ENCODE measurements around the gene RMDN3. TPM values are rescaled to one million over a fixed set of nuclear protein-coding genes. Genes with fewer than 3 reads are reported as not detected.
A peak's percentile ranks its signal among the peaks of the same experiment; 100 is the strongest.

Gene RMDN3, protein sequence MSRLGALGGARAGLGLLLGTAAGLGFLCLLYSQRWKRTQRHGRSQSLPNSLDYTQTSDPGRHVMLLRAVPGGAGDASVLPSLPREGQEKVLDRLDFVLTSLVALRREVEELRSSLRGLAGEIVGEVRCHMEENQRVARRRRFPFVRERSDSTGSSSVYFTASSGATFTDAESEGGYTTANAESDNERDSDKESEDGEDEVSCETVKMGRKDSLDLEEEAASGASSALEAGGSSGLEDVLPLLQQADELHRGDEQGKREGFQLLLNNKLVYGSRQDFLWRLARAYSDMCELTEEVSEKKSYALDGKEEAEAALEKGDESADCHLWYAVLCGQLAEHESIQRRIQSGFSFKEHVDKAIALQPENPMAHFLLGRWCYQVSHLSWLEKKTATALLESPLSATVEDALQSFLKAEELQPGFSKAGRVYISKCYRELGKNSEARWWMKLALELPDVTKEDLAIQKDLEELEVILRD
- total RNA-seq (2014; rRNA removed; shearing (Covaris generic); ENCODE audit: low replicate concordance), result 43.1 and 53.4 TPM in 2 replicates

DNA sequence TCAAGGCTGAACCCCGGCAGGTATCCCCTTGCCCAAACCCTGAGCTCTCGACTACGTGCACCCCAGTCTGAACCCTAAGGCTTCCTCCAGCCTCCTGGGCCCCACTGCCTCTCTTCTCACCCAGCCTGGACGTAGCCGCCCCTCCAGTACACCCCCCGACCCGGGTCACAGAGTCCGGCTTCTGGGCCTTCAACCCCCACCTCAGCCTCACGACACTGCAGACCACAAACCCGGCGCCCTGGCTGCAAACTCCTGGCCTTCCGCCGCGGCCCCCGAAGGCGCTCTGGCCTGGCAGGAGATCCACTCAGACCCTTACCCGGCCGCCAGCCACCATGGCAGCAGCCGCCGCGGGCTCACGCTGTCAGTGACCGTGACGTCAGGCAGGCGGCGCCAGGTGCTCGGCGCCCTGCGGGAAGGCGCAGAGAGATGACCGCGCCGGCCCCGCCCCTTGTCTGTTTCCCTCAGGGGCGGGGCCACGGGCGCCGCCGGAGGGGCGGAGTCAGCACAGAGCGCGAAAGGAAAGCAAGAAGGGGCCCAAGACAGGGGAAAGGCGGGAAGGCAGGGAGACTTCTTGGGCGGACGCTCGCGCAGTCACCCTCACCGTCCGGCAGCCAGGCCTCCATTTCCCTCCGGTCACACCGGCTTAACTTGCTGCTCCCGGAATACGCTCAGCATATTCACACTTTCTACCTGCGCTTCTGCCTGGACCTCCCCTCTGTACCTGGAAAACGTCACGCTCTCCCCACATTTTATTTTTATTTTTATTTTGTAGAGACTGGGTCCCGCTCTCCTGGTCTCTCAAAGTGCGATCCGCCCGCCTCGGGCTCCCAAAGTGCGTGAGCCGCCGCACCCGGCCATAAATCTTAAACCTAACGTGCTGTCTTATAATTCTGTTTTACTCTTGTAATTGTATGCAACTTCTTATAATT lies at the start of gene RMDN3:
Gene RMDN3 (minus strand): TSS at position 372 of the 929 bp plus-strand sequence. CDS start 471 bp downstream, outside the sequence.
- H3K36me3 ChIP-seq, result peaks cover 21% of the 10 kb centered on the region
- H3K4me3 ChIP-seq, result peak within 1 kb of the TSS; percentile 91
- H3K27me3 ChIP-seq, result no peaks in the 10 kb centered on the region
- H3K9me3 ChIP-seq, result no peaks in the 10 kb centered on the region
- peak; percentile 85 for DNase-seq

DNA sequence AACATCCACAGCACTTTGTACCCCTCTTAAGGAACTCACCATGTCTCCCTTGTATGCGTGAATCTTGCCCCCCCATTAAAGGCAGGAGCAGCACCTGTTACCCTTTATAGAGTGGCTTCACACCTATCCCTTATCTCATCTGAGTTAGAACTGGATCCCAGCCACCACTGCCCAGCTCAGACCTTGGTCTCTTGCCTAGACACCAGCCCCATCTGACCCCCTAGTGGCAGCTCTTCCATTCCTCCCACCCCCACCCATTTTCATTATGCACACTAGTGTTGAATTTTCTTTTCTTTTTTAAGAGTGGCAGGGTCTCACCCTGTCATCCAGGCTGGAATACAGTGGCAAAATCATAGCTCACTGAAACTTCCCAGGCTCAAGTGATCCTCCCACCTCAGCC lies 48.6 kb upstream of the RMDN3 start:
- DNase-seq, result no peak
- no peak overlapping the region for H3K4me3 ChIP-seq
- H3K27me3 ChIP-seq, result no peaks in the 10 kb centered on the region
- no peaks in the 10 kb centered on the region for H3K9me3 ChIP-seq
- H3K36me3 ChIP-seq, result no peaks in the 10 kb centered on the region

DNA sequence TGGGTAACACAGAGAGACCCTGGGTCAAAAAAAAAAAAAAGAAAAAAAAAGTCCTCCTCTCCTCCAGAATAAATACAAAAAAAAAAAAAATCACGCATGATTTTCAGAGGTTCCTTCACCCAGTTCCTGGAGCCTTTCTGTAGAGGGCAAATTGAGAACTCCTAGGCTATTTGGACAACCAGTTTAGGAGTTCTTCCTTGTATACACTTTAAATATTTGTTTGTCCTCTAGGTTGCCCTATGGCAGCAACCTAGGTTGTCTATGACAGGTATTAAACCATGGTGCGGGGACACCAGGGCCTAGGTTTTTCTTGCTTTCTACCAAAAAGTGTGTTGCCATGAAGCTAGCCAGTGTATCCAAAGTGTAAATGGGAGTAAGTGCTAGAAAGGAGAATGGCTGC lies 48.0 kb upstream of the RMDN3 start:
- no peaks in the 10 kb centered on the region for H3K36me3 ChIP-seq
- H3K27me3 ChIP-seq, result no peaks in the 10 kb centered on the region
- H3K4me3 ChIP-seq, result no peak overlapping the region
- no peaks in the 10 kb centered on the region for H3K9me3 ChIP-seq
- DNase-seq, result no peak

DNA sequence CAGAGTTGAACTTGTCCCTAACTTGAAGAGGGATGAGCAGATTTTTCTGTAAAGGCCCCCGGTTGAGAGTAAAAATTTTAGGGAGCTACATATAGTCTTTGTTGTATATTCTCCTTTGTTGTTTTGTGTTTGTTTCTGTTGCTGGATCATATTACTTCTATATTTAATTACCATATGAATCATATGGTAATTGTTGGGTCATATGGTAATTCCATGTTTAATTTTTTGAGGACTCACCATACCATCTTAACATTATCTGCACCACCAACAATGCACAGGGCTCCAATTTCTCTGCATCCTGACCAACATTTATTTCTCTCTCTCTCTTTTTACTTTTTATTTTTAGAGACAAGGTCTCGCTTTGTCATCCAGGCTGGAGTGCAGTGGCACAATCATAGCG lies 44.5 kb upstream of the RMDN3 start:
- Histone ChIP-seq H3K4me3 (no peak overlapping the region), H3K9me3 (no peaks in the 10 kb centered on the region), H3K36me3 (no peaks in the 10 kb centered on the region), H3K27me3 (no peaks in the 10 kb centered on the region)
- DNase-seq, result no peak

DNA sequence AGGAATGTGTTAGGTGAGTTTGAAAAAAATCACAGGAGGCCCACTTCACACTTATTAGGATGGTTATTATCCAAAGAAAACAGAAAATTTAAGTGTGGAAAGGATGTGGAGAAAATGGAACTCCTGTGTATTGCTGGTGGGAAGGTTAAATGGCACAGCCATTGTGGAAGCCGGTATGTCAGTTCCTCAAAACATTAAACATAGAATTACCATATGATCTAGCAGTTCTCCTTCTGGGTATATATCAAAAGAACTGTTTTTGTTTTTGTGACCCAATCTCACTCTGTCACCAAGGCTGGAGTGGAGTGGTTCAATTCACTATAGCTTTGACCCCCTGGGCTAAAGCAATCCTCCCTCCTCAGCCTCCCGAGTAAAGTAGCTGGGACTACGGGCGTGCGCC lies 41.5 kb upstream of the RMDN3 start:
- H3K27me3 ChIP-seq, result no peaks in the 10 kb centered on the region
- peaks cover 8% of the 10 kb centered on the region for H3K36me3 ChIP-seq
- no peak for DNase-seq
- H3K9me3 ChIP-seq, result no peaks in the 10 kb centered on the region
- no peak overlapping the region for H3K4me3 ChIP-seq

DNA sequence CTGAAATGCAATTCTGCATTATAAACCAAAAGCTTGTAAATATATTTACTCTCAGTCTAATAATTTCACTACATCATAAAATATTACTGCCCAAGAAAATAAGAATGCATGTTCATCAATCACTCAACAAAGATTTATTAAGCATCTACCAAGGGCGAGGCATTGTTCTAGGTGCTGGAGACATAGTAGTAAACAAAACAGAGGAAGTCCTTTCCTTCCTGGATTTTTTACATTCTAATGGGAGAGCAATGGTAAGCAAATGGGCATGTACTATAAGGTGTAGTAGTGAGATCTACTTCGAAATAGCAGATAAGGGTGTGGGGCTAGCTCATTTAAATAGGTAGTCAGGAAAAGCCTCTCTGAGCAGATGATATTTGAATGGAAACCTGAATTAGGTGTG lies 41.0 kb upstream of the RMDN3 start:
- Histone ChIP-seq H3K36me3 (peaks cover 13% of the 10 kb centered on the region), H3K4me3 (no peak overlapping the region), H3K27me3 (no peaks in the 10 kb centered on the region), H3K9me3 (no peaks in the 10 kb centered on the region)
- no peak for DNase-seq

DNA sequence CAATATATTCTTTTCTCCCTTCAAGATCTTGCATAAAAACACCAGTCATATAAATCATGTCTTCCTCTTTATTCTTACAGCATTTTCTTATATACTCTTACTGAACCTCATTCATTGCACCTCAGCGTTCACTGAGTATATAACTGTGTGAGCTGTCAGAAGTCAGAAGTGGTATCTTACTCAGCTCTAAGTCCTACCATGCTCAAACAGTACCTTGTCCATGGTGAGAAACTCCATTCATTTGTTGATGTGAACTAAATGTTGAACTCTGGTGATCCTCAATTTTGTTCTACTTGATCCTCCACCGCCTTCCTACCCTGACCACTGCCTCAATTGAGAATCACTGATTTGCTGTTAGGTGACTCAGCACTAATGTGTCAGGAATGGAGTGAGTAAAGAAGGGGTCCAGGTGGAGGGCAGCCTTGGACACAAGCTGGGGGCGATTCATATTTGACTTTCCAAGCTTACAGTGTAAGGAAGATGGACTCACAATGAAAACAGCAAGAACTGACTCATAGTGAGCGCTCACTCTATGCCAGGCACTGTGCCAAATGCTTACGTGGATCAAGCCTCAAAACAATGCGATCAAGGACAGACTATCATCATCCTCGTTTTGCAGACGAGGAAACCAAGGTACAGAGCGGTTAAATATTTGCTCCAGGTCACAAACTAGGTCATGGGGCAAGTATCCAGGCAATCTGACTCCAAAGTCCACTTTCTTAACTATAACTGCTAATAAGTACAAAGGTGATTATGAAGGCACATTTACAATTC lies 38.3 kb upstream of the RMDN3 start:
- Histone ChIP-seq H3K27me3 (no peaks in the 10 kb centered on the region), H3K9me3 (no peaks in the 10 kb centered on the region), H3K36me3 (peaks cover 16% of the 10 kb centered on the region), H3K4me3 (no peak overlapping the region)
- peak; percentile 83 for DNase-seq

DNA sequence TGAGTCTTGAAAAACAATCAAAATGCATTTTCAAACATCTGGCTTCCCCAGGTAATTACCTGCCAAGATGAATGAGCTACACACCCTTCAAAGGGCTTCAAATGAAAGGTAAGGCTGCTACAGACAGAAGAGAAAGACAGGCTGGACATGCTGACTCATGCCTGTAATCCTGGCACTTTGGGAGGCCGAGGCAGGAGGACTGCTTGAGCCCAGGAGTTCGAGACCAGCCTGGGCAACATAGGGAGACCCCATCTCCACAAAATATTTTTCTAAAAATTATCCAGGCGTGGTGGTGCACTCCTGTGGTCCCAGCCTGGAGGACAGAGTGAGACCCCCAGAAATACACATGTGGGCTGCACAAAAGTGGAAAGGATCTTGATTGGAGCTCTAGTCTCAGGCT lies 37.3 kb upstream of the RMDN3 start:
- Histone ChIP-seq H3K4me3 (no peak overlapping the region), H3K27me3 (no peaks in the 10 kb centered on the region), H3K36me3 (peaks cover 16% of the 10 kb centered on the region), H3K9me3 (no peaks in the 10 kb centered on the region)
- DNase-seq, result no peak

DNA sequence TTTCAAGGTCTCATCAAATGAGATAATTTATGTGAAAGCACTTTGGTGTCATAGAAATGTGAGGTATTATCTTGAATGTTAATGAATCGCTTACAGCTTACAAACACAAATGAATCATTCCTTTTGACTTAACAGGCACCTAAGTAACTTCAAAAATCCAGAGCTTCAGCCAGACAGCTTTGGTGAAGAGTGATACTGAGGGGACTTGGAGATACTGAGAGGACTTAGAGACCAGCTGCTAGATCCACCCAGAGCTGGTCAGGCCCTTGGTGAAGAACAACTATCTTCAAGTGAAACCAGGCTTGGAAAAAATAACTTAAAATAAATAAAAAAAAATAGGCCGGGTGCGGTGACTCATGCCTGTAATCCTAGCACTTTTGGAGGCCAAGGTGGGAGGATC lies 35.7 kb upstream of the RMDN3 start:
- Histone ChIP-seq H3K9me3 (no peaks in the 10 kb centered on the region), H3K4me3 (no peak overlapping the region), H3K36me3 (peaks cover 16% of the 10 kb centered on the region), H3K27me3 (no peaks in the 10 kb centered on the region)
- DNase-seq, result peak; percentile 25

DNA sequence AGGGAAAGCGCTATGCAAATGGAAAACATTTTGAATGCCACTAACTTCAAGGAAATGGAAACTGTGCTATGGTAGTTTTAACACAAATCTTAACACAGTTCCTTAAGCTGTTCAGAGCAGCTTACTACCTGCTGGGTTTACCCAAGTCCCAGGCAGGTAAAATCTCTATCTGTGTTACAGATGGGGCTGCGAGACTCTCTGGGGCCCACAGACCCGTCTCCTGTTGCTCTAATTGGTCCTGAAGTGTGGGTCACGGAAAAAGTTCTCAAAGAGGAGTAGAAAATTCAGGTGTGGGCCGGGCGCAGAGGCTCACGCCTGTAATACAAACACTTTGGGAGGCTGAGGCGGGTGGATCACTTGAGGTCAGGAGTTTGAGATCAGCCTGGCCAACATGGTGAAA lies 34.9 kb upstream of the RMDN3 start:
- peaks cover 16% of the 10 kb centered on the region for H3K36me3 ChIP-seq
- DNase-seq, result no peak
- H3K9me3 ChIP-seq, result no peaks in the 10 kb centered on the region
- no peak overlapping the region for H3K4me3 ChIP-seq
- H3K27me3 ChIP-seq, result no peaks in the 10 kb centered on the region

DNA sequence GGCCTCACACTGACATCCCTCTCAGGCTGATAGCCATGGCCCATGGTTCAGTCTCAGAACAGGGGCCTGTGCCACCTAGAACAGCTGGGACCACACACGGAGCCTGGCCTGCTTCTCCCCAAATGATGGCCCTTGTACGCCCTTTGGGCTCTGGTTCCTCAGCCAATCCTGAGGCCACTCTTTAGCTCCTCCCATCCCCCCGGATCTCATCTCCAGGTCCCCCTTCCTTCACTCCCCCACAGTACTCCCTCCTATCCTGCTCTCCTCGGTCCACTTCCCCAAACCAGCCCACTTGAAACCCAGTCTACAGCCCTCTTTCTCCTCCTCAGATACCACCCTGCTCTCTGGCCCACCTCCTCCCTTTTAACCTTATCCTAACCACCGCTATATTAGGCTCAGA lies 34.1 kb upstream of the RMDN3 start:
- no peak overlapping the region for H3K4me3 ChIP-seq
- peaks cover 16% of the 10 kb centered on the region for H3K36me3 ChIP-seq

DNA sequence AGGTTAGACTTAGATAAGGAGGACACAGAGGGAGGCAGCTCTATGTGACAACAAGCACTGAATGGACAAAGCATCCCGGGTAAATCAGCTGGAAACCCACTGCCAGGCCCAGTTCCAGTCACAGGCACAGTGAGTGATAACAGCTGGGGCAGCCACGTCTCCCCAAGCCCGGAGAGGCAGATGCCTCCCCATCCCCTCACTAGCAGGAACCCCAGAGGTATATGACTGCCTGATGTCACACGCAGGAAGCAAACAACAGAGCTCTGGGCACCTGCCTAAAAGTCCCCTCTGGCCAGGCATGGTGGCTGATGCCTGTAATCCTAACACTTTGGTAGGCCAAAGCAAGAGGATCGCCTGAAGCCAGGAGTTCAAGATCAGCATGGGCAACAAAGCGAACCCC lies 32.9 kb upstream of the RMDN3 start:
- H3K9me3 ChIP-seq, result no peaks in the 10 kb centered on the region
- no peak for DNase-seq
- H3K27me3 ChIP-seq, result no peaks in the 10 kb centered on the region
- H3K4me3 ChIP-seq, result no peak overlapping the region
- peaks cover 16% of the 10 kb centered on the region for H3K36me3 ChIP-seq

More for the DNA sequence above, 34.1 kb upstream of the RMDN3 start:
- Histone ChIP-seq H3K9me3 (no peaks in the 10 kb centered on the region), H3K27me3 (no peaks in the 10 kb centered on the region)
- no peak for DNase-seq

DNA sequence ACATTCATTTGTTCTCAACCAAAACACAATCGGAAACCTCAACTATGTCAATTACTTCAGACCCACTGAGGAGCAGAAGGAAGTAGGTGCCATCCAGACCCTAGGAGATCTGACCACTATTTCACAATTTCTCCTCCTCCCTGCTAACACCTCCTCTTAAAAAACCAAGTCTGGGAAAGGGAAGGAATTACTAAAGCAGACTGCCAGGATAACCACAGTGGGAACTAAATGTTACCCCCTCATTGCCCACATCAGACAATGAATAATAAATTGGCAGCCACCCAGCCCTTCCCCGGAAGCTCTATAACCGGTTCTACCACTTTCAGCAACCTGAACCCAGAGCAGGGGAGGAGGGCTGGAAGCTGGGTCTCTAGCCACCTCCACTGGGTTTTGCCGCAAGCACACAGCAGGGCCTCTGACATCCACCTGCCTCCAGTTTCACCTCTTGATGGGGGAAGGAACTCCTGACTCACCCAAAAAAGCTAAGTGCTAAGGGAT lies 32.3 kb upstream of the RMDN3 start:
- Histone ChIP-seq H3K9me3 (no peaks in the 10 kb centered on the region), H3K36me3 (peaks cover 14% of the 10 kb centered on the region), H3K27me3 (no peaks in the 10 kb centered on the region), H3K4me3 (no peak overlapping the region)
- peak; percentile 54 for DNase-seq

DNA sequence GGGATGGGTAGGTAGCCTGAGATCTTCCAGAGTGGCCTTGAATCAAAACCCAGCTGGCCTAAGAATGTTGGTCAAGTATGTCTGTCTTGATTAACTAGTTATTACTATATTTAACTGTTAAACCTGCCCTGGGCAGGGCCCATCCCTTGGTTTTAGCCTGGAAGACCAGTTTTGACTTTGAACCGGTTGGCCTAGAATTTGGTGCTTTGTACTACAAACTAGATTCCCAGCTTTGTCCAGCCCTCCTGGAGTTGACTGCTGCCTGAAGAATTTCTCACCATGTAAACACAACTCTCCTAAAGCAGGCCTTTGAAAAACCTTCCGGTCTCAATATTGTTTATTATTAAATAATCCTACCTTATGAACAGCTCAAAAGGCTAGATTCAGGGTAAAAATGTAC lies 30.8 kb upstream of the RMDN3 start:
- no peak overlapping the region for H3K4me3 ChIP-seq
- no peaks in the 10 kb centered on the region for H3K9me3 ChIP-seq
- no peaks in the 10 kb centered on the region for H3K27me3 ChIP-seq
- peaks cover 2% of the 10 kb centered on the region for H3K36me3 ChIP-seq
- DNase-seq, result no peak

DNA sequence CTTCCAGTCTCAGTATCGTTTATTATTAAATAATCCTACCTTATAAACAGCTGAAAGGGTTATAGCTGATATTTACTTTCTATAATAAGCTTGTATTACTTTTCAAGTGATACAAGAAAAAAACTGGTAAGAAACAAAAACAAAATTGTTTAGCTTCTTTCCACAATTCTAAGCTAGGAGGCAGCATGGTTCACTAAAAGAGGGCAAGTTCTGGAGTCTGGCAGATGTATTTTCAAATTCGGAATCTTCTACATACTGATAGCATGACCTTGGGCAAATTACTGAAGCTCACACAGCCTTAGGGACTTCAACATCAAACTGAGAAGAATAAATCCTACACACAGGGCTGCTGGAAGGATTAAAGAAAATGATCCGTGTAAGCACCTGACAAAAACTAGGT lies 30.1 kb upstream of the RMDN3 start:
- no peaks in the 10 kb centered on the region for H3K9me3 ChIP-seq
- H3K4me3 ChIP-seq, result no peak overlapping the region
- no peaks in the 10 kb centered on the region; the same call in 1 of the 2 replicates for H3K36me3 ChIP-seq
- DNase-seq, result no peak
- no peaks in the 10 kb centered on the region for H3K27me3 ChIP-seq

DNA sequence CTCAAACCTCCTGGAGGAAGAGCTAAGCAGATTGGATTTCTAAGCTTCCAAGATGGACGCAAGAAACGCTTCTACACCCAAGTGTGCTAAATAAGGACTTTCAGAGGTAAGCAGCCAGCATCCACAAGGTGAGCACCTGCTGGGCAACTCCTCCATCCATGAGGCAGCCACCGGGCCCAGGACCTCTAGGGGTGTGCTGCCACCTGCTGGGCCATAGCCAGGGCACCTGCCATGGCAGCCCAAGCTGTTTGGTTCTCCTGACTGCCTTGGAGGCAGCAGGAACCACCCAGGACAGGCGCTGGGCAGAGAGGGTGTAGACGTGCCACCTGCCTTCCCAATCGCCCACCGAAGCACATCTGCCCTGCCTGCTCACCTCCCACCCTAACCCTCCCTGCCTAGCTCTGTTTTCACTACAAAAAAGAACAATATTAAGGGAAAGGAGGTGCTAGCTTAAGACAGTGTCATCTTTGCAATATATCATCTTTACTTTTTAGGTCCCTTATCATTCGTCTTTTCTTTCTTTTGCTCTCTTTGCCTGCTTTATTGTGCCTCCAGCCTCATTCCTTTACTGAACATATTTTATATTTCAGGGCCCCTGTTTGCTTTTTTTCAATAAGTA lies 27.7 kb upstream of the RMDN3 start:
- H3K9me3 ChIP-seq, result no peaks in the 10 kb centered on the region
- peak; percentile 25 for DNase-seq
- no peak overlapping the region for H3K4me3 ChIP-seq
- no peaks in the 10 kb centered on the region for H3K27me3 ChIP-seq
- H3K36me3 ChIP-seq, result peaks cover 11% of the 10 kb centered on the region

Data from MG63 (cell line).